Heart right ventricle (tissue), 16 donors: ENCODE results near the gene CYFIP1. TPM values are rescaled to one million over a fixed set of nuclear protein-coding genes. Genes with fewer than 3 reads are reported as not detected.

Source experiments
- ATAC-seq, 8 donors: fragments of 200-7000 bp; cut with Tn5 transposase; one replicate each; pipeline ENCODE4 v1.9.1; 2020; ENCODE audit warnings: mild to moderate bottlenecking in 8 of 8, moderate library complexity in 8 of 8, moderate number of reproducible peaks in 1 of 8
- DNase-seq, 2 donors: peaks; one replicate each; pipeline ENCODE4 v3.0.0-alpha.2; 2020
- H3K27ac ChIP-seq, 10 donors: fragments of 200-600 bp; sonication (generic) in 2 of 10; one replicate each; pipeline versions ENCODE4 v1.5.0 to v1.8.0; 2020 to 2022; ENCODE audit warnings: mild to moderate bottlenecking in 3 of 10
- H3K27me3 ChIP-seq, 7 donors: fragments of 200-600 bp; one replicate each; pipeline ENCODE4 v1.8.0; 2021 to 2022; ENCODE audit warnings: mild to moderate bottlenecking in 2 of 7
- H3K36me3 ChIP-seq, 9 donors: fragments of 200-600 bp; sonication (generic) in 1 of 9; one replicate each; pipeline versions ENCODE4 v1.5.0 to v1.8.0; 2020 to 2022; ENCODE audit warnings: mild to moderate bottlenecking in 2 of 9
- H3K4me1 ChIP-seq, 9 donors: fragments of 200-600 bp; sonication (generic) in 1 of 9; one replicate each; pipeline versions ENCODE4 v1.5.0 to v1.8.0; 2020 to 2022; ENCODE audit warnings: mild to moderate bottlenecking in 4 of 9
- H3K4me3 ChIP-seq, 10 donors: fragments of 200-600 bp; sonication (generic) in 2 of 10; one replicate each; pipeline versions ENCODE4 v1.5.0 to v1.8.0; 2020 to 2022; ENCODE audit warnings: mild to moderate bottlenecking in 7 of 10, moderate library complexity in 2 of 10
- H3K9me3 ChIP-seq, 11 donors: fragments of 200-600 bp in 10 of 11; sonication (generic) in 2 of 11; one replicate each; pipeline versions ENCODE4 v1.5.0 to v1.8.0; 2013 to 2022; ENCODE audit warnings: mild to moderate bottlenecking in 2 of 11, control low read depth in 1 of 11, moderate library complexity in 1 of 11
- WGBS, 2 donors: extraction: QIAGEN DNeasy Blood & Tissue Kit; methylation state at CpG; one replicate each; pipeline ENCODE4 v1.1.7; 2013; ENCODE audit warnings: inconsistent platforms in 1 of 2; 5-methylcytosine and 5-hydroxymethylcytosine counted together
- intact Hi-C, 10 donors: fragments of 100-400 bp; cut with DNase I; formaldehyde crosslinking; loops; one replicate each; pipeline versions ENCODE4 v1.11.1 to v1.14.2; 2022
- polyA plus RNA-seq, 2 donors: library from polyadenylated mRNA; stranded (reverse); fragments of 200-250 nt; gene quantifications; one replicate each; pipeline ENCODE4 v1.2.3, GENCODE V29; 2013
- total RNA-seq, 10 donors: library from RNA; stranded (reverse); fragmentation: NEBNext Ultra II Directional in 3 of 10; extraction: Animal tissue kit (Norgen Biotek cat#: 25700) in 3 of 10; gene quantifications; one replicate each; pipeline versions ENCODE4 v1.2.1 to v1.2.4, GENCODE V29; 2021 to 2023
- TF ChIP-seq, protein P1 (sequence below), 9 donors: fragments of 200-600 bp; sonication (generic) in 2 of 9; IDR thresholded peaks; one replicate each; pipeline versions ENCODE4 v1.5.0 to v1.8.0; 2021 to 2022; ENCODE audit warnings: antibody characterized with exemption in 9 of 9, mild to moderate bottlenecking in 5 of 9, moderate library complexity in 1 of 9
- donor health status: Arrhythmogenic right ventricular cardiomyopathy.
- donor health status: ischemic (EF 13 %, LVEDD 7.1; RV severe dilation, severe dysfunction).
- donor health status: healthy with polysubstance abuse.
- donor health status: DM: no; HTN: yes; CAD: no.
- donor health status: DM: no; HTN: no; CAD: no.
- donor health status: ischemic (EF 25% LVEDD 6.9; RV normal size, moderate dysfunction).
- donor health status: ischemic (EF 25% LVEDD 5.7; RV mildly dilated, moderate dysfunction).
- donor health status: healthy.
- donor health status: DM: yes; HTN: yes; CAD: no.
- donor health status: Ischemic cardiomyopathy.
- donor health status: ischemic (EF 35%, LVEDD 5.7; RV mildly dilated, moderate dysfunction).
- donor health status: nonischemic (EF 11% LVEDD 7.7; RV severe dilation, severe dysfunction).
- donor health status: DM: yes; HTN: yes; CAD: no.
- donor health status: PGD.
- donor health status: ischemic (EF 29% LVEDD 5.4; RV normal size, mild dysfunction).
- donor health status: nonischemic (EF 23%, LVEDD 6.1; RV moderate dilation, normal function).

The CYFIP1 gene
- total and polyA plus RNA-seq, 12 donors = 12.4 to 56.6 (median 27.1) TPM

DNA sequence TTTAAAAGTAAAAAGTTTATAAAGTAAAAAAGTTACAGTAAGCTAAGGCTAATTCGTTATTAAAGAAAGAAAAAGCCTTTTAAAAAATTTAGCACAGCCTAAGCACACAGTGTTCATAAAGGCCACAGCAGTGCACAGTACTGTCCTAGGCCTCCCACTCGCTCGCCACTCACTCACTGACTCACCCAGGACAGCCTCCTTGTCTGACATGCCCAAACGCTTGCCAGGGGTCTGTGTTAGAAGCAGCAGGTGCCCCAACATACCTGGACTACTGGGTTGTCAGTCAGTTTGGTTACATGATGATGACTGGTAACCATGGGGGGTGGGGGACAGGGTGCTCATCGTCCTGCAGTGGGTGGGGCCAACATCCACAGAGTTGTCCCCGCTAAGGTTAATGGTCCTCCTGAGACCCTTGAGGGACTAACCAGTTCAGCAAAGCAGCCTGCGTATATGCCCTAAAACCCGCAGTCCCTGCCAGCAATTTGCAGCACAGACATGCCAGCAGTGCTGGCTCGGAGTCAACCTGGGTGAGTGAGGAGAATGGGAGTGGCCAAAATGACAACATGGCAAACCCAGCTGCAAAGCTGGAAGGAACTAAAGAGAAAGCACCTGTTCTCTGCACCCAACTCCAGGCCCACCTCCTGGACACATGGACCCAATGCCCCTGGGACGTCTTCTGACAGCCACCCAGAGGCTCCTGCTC, 49.2 kb downstream of the CYFIP1 start:
- DNase-seq (peak; percentile 50 to 58), ATAC-seq (peak; percentile 44 to 87 (median 81))
- Histone ChIP-seq H3K36me3 (peaks cover 0 to 95% (median 28%) of the 10 kb centered on the region in 9 donors), H3K4me1 (peaks cover 0 to 9% (median 0%) of the 10 kb centered on the region in 9 donors), H3K27ac (peak overlapping the region in 4 of 10 donors; percentile 11 to 41 (median 20)), H3K27me3 (no peaks in the 10 kb centered on the region), H3K9me3 (no peaks in the 10 kb centered on the region), H3K4me3 (no peak overlapping the region)
- intact Hi-C loops = loop anchor here in 1 of 10 donors (10.0 kb wide), 1 partner anchor 54 kb away; the partner anchor contains the start of gene CYFIP1
- TF ChIP-seq, protein P1, sequence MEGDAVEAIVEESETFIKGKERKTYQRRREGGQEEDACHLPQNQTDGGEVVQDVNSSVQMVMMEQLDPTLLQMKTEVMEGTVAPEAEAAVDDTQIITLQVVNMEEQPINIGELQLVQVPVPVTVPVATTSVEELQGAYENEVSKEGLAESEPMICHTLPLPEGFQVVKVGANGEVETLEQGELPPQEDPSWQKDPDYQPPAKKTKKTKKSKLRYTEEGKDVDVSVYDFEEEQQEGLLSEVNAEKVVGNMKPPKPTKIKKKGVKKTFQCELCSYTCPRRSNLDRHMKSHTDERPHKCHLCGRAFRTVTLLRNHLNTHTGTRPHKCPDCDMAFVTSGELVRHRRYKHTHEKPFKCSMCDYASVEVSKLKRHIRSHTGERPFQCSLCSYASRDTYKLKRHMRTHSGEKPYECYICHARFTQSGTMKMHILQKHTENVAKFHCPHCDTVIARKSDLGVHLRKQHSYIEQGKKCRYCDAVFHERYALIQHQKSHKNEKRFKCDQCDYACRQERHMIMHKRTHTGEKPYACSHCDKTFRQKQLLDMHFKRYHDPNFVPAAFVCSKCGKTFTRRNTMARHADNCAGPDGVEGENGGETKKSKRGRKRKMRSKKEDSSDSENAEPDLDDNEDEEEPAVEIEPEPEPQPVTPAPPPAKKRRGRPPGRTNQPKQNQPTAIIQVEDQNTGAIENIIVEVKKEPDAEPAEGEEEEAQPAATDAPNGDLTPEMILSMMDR (IDR thresholded peaks at IDR 0.05) = no peak
- 42 to 66% methylated on average over 10 of the region's 10 CpGs for WGBS, 2 donors

- peaks cover 0 to 9% (median 0%) of the 10 kb centered on the region in 9 donors for H3K4me1 ChIP-seq
- TF ChIP-seq, protein P1 (IDR thresholded peaks at IDR 0.05) = no peak
- ATAC-seq (no peak), DNase-seq (no peak)
- WGBS, 2 donors = 93 to 98% methylated on average over 25 of the region's 25 CpGs
- no peak overlapping the region for H3K27ac ChIP-seq
- intact Hi-C loops = loop anchor here in 1 of 10 donors (5.0 kb wide), 1 partner anchor 50 kb away; no protein-coding TSS in a partner anchor
- no peaks in the 10 kb centered on the region for H3K27me3 ChIP-seq
- H3K36me3 ChIP-seq = peaks cover 0 to 100% (median 22%) of the 10 kb centered on the region in 9 donors
- H3K4me3 ChIP-seq = no peak overlapping the region
- no peaks in the 10 kb centered on the region for H3K9me3 ChIP-seq
These were observed 52.4 kb downstream of the CYFIP1 start for GRCh38 chr15:22927761-22928160.

DNA sequence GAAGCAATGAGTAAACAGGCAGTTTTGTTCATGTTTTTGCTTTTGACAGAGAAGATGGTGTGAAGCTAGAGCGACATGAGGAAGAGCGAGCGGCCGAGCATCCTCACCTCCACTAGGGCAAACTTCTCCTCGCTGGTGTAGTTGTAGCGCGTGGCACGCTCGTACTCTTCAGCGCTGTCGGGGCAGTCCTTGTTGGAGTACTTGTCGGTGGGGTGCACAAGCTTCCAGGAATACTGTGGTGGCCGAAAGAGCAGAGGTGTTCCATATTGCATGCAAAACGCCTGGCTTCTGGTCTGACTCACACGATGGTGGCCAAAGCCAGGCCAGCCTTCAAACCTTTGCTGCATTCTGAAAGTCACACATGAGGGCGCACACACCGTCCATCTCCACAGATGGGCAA, 54.3 kb downstream of the CYFIP1 start:
- Histone ChIP-seq H3K9me3 (no peaks in the 10 kb centered on the region), H3K36me3 (peaks cover 0 to 98% (median 13%) of the 10 kb centered on the region in 9 donors), H3K4me1 (peaks cover 0 to 3% (median 0%) of the 10 kb centered on the region in 9 donors), H3K27me3 (no peaks in the 10 kb centered on the region), H3K4me3 (no peak overlapping the region), H3K27ac (no peak overlapping the region)
- intact Hi-C loops = loop anchor here in 1 of 10 donors (5.0 kb wide), 1 partner anchor 51 kb away; no protein-coding TSS in a partner anchor
- WGBS, 2 donors = 93 to 94% methylated on average over 17 of the region's 17 CpGs
- no peak for DNase-seq
- no peak for ATAC-seq
- TF ChIP-seq, protein P1 (IDR thresholded peaks at IDR 0.05) = no peak

DNA sequence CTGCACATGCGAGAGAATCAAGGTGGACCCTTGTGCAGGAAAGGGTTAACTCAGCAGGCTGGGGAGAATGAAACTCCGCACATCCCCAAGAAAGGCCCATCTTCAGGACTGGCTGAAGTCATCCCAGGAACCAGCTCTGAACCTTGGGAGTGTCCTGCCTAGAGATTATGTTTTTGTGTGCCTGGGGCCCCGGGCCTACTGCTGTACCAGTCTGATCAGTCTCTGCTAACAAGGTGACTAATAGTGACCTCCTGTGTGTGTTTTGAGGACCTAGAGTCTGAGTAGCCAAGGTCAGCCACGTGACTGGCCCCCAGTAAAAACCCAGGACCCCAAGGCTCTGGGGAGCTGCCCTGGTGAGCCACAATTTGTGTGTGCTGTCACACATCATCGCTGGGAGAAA, 58.2 kb downstream of the CYFIP1 start:
- Histone ChIP-seq H3K36me3 (peaks cover 0 to 98% (median 34%) of the 10 kb centered on the region in 9 donors), H3K9me3 (no peaks in the 10 kb centered on the region), H3K4me1 (no peaks in the 10 kb centered on the region), H3K4me3 (no peak overlapping the region), H3K27me3 (no peaks in the 10 kb centered on the region), H3K27ac (no peak overlapping the region)
- 86 to 93% methylated on average over 5 of the region's 5 CpGs for WGBS, 2 donors
- DNase-seq = no peak
- intact Hi-C loops = no loop called here
- TF ChIP-seq, protein P1 (IDR thresholded peaks at IDR 0.05) = no peak
- no peak for ATAC-seq
